Skeletal muscle satellite cell (primary cell): Measurements from ENCODE around the gene ENAH.

ENCODE experiments used
- H3K27me3 ChIP-seq: 2 replicates; pipeline ENCODE4 v1.7.0; 2013; ENCODE audit warnings: low read length; ENCODE audit not compliant: control insufficient read depth, insufficient read depth
- H3K36me3 ChIP-seq: 2 replicates; pipeline ENCODE4 v1.7.0; 2013; ENCODE audit warnings: mild to moderate bottlenecking, control low read depth, low read length; ENCODE audit not compliant: insufficient read depth
- H3K4me1 ChIP-seq: 2 replicates; pipeline ENCODE4 v1.7.0; 2013; ENCODE audit warnings: low read length; ENCODE audit not compliant: control insufficient read depth, insufficient read depth
- H3K4me2 ChIP-seq: 2 replicates; pipeline ENCODE4 v1.7.0; 2013; ENCODE audit warnings: mild to moderate bottlenecking, low read length
- H3K4me3 ChIP-seq: 2 replicates; pipeline ENCODE4 v1.7.0; 2013; ENCODE audit warnings: low read length
- H3K9ac ChIP-seq: 2 replicates; pipeline ENCODE4 v1.7.0; 2013; ENCODE audit warnings: mild to moderate bottlenecking, low read depth, low read length, moderate library complexity
- H3K9me3 ChIP-seq: replicated peaks from 2 replicates; pipeline ENCODE4 v1.7.0; 2013; ENCODE audit warnings: mild to moderate bottlenecking, control low read depth, low read length

The ENAH gene

GRCh38 chr1:225471453-225472301, 181.2 kb downstream of the ENAH start:
- H3K36me3 ChIP-seq: no peaks in the 10 kb centered on the region
- peaks cover 7% of the 10 kb centered on the region for H3K4me1 ChIP-seq
- no peak overlapping the region for H3K4me2 ChIP-seq
- peaks cover 11% of the 10 kb centered on the region for H3K27me3 ChIP-seq
- no peaks in the 10 kb centered on the region for H3K9me3 ChIP-seq
- no peak overlapping the region for H3K9ac ChIP-seq
- H3K4me3 ChIP-seq: no peak overlapping the region

- peaks cover 7% of the 10 kb centered on the region for H3K4me1 ChIP-seq
- H3K9ac ChIP-seq: no peak overlapping the region
- H3K4me2 ChIP-seq: no peak overlapping the region
- H3K27me3 ChIP-seq: peaks cover 11% of the 10 kb centered on the region
- H3K9me3 ChIP-seq: no peaks in the 10 kb centered on the region
- no peaks in the 10 kb centered on the region for H3K36me3 ChIP-seq
- H3K4me3 ChIP-seq: no peak overlapping the region
These were observed 181.8 kb downstream of the ENAH start for GRCh38 chr1:225471109-225471452.

DNA sequence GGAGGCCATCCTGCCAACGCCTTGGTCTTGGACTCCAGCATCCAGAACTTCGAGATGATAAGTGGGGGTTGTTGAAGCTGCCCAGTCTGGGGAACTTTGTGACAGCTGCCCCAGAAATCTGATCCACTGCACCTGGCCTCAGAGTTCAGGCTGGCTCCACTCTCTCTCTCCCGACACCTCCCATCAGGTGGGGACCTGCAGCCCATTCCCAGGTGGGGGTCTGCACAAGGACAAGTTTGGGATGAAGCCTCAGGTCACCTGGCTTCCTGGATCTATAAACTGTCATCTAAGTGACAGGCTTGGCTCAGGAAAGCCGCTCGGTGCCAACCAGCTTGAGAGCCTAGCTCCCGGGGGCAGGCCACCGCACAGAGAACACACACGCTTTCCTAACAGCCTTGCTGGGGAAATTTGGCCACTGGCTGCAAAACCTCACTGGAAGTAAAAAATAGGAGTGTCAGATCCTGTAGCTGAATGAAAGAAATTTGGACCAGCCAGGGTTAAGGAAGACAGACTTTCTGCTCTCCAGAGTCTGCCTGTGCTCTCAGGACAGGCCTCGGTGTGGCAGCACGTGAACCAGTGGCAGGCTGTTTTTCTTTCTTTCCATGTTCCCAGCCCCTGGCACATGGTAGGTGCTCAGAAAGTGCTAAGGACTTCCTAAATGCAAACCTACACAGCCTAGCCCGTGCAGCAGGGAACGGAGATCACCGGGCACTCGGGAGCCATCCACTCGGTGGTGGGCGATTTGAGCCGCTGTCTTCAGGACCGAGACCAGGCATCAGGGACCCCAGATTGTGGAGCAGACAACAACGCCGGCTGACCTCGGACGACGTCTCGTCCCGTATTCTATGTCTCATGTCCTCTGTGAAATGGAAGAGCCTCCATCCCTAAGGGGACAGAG, 182.5 kb downstream of the ENAH start:
- Histone ChIP-seq H3K9ac (no peak overlapping the region), H3K27me3 (peaks cover 16% of the 10 kb centered on the region), H3K4me3 (no peak overlapping the region), H3K4me2 (no peak overlapping the region), H3K4me1 (peaks cover 7% of the 10 kb centered on the region), H3K36me3 (no peaks in the 10 kb centered on the region), H3K9me3 (no peaks in the 10 kb centered on the region)

GRCh38 chr1:225469051-225469450, 183.9 kb downstream of the ENAH start:
- H3K27me3 ChIP-seq: peaks cover 18% of the 10 kb centered on the region
- no peak overlapping the region for H3K4me2 ChIP-seq
- no peak overlapping the region for H3K4me3 ChIP-seq
- no peaks in the 10 kb centered on the region for H3K36me3 ChIP-seq
- no peaks in the 10 kb centered on the region for H3K4me1 ChIP-seq
- H3K9ac ChIP-seq: no peak overlapping the region
- H3K9me3 ChIP-seq: no peaks in the 10 kb centered on the region

DNA sequence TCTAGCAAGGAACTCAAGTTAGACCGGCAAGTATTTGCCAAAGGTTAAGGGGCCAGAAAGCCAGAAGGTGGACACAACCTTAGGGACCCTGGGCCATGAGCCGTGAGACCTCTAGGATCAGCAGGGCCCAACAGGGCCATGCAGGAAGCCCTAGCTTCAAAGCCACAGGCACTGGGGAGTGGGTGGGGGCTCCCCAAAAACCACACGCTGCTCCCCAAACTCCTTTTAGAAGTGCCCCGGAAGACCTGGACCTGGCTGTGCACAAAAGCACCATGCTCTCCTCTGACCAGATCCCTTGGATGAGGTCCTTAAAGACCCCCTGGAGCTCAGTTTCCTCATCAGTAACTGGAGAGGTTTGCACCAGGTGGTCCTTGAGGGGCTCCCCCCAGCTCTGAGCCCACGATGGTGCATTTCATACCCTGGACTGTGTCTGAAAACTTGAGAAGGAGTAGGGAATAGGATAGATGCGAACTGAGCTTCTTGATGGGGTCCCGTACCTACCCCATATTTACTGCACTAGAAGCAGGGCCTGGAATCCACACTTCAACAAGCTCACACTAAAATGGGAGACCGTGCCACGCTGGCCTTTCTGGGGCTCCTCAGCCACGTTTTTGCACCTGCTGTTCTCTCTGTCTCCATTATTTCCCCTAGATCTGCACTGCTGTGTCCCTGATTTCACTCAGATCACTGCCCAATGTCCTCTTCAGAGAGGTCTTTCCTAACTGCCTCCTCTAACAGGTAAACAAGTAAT, 184.5 kb downstream of the ENAH start:
- H3K4me1 ChIP-seq: no peaks in the 10 kb centered on the region
- no peak overlapping the region for H3K4me2 ChIP-seq
- H3K9ac ChIP-seq: no peak overlapping the region
- peaks cover 20% of the 10 kb centered on the region for H3K27me3 ChIP-seq
- H3K36me3 ChIP-seq: no peaks in the 10 kb centered on the region
- H3K4me3 ChIP-seq: no peak overlapping the region
- no peaks in the 10 kb centered on the region for H3K9me3 ChIP-seq

DNA sequence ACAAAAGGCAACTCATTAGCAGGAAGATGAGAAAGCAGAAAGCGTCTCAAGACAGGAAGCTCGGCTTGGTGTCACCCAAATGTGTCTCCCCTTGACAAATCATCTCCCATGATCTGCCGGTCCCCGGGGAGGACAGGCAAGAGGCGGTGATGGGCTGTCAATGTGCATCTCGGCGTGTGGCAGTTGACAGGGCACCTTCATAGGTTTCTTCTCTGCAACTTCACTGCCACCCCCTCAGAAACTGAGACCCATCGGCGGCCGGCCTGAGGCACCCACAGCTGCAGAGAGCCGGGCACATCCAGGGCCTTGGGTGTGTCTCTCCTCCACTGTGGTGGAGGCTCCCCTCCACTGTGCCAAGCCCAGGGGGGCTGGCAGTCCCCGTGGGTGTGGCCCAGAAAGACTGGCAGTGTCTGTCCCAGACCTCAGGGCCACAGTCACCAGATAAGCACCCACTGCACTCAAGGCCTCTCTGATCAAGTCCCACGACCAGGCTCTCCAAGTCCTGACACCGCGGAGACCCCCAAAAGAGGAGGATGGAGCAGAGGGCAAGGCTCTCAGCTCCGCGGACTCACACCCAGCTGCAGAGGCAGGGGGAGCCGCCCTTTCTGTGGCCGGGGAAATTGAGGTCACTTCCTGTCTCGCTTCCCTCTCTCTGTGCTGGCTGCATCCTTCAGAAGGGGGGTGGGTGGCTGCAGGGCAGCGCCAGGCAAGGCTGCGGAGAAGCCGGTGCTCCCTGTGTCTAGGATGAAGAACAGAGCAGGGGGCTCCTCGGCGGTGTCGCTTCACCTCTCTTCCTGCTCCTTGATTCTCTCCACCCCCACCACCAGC, 185.5 kb downstream of the ENAH start:
- Histone ChIP-seq H3K9ac (no peak overlapping the region), H3K27me3 (peaks cover 27% of the 10 kb centered on the region), H3K36me3 (no peaks in the 10 kb centered on the region), H3K9me3 (no peaks in the 10 kb centered on the region), H3K4me1 (no peaks in the 10 kb centered on the region), H3K4me2 (no peak overlapping the region), H3K4me3 (no peak overlapping the region)

GRCh38 chr1:225466848-225467192, 186.1 kb downstream of the ENAH start:
- Histone ChIP-seq H3K4me3 (no peak overlapping the region), H3K9ac (no peak overlapping the region), H3K27me3 (peaks cover 33% of the 10 kb centered on the region), H3K4me1 (peaks cover 2% of the 10 kb centered on the region), H3K9me3 (no peaks in the 10 kb centered on the region), H3K36me3 (no peaks in the 10 kb centered on the region), H3K4me2 (no peak overlapping the region)

- Histone ChIP-seq H3K27me3 (peaks cover 32% of the 10 kb centered on the region), H3K9ac (no peak overlapping the region), H3K4me3 (no peak overlapping the region), H3K4me1 (peaks cover 10% of the 10 kb centered on the region), H3K36me3 (no peaks in the 10 kb centered on the region), H3K4me2 (no peak overlapping the region), H3K9me3 (no peaks in the 10 kb centered on the region)
These were observed 187.0 kb downstream of the ENAH start for GRCh38 chr1:225465793-225466517.

DNA sequence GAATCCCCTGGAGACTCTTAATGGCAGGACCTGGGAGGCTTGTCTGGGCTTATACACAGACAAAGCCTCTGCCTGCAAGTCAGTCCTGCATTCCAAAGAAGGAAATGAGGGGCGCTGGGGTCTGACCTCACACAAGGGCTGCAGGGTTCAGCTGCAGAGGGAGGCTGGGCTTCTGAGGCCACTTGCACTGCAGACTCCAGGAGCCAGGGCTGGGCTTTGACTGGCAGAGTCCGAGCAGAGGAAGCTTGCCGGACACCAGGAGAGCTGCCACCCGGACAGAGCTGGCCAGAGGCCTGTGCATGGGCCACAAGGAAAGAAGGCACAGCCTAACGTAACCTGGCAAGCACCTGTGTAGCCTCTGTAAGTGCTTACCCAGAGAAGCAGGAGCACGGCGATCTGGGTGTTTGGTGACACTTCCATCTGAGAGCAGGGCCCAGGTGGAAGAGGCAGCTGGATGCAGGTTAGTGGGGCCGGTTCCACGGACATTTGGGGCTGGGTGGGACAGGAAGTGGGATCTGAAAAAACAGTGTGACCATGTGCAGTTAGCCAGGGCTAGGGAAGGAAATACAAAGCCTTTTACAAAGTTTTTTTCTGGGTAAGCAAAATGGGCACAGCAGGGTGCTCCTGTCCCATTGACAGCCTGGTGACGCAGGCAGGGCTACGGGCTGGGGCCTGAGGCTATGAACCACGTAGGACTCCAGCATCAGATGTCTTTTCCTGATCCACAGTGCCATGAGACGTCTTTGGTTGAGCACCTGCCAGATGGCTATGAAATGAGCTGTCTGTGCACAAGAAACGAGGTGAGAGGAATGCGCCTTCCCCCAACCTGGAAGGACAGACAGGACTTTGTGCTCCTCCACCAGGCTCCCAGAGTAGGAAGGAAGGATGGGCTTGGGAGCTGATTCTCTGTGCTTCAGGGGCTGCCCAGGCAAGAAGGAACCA, 187.8 kb downstream of the ENAH start:
- H3K4me3 ChIP-seq: no peak overlapping the region
- H3K4me1 ChIP-seq: peaks cover 19% of the 10 kb centered on the region
- peaks cover 26% of the 10 kb centered on the region for H3K27me3 ChIP-seq
- H3K9me3 ChIP-seq: no peaks in the 10 kb centered on the region
- no peaks in the 10 kb centered on the region for H3K36me3 ChIP-seq
- no peak overlapping the region for H3K4me2 ChIP-seq
- no peak overlapping the region for H3K9ac ChIP-seq
